ENCODE measurements around the gene TYMS. TPM values are rescaled to one million over a fixed set of nuclear protein-coding genes. Genes with fewer than 3 reads are reported as not detected.

The TYMS gene
- total RNA-seq, 1 experiment from 2014 or later, result 140 TPM

DNA sequence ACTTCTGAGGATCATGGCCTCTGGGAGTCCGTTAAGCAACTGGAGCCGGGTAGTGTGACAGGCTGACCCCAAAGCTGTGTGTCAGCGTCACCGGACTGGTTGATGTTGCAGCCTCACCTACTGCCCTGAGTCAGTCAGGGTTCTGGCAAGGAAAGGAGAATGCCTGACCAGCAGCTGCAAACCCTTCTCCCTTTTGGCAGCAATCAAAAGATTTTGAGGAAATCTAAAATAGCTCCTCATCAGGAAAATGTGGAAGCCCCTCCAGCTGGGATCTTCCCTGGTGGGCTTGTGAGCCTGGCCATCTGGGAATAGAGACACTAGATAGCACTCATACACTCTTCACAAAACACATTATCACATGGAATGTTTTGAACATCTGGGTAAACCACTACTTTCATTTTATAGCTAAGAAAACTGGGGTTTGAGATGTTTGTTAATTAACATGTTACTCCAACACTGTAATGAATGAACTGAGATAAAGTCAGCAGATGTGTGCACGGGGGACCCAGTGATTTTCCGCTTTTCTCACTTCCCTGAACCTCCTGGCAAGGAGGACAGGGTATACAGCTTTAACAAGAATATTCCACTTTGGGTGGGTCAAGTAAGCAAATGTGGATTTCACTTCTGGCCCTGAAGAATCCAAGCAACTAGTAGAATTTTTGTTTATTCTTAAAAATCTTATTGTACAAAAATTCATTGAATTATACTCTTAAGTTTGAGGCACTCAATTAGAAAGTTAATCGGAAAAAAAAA is 36.0 kb upstream of the TYMS start:
- no CpG with 5 or more reads among the region's 7 CpGs for WGBS (ENCODE audit: extremely low coverage, insufficient read length, low lambda C conversion rate)
- Mint-ChIP-seq H3K4me1 (peaks cover 6 to 8% of the 10 kb centered on the region in 2 experiments), H3K36me3 (ENCODE audit: insufficient read depth in 1 of 3, low read depth in 3 of 3) (no peaks in the 10 kb centered on the region), H3K4me3 (no peak overlapping the region), H3K27me3 (ENCODE audit: low read depth) (peaks cover 7% of the 10 kb centered on the region), H3K27ac (peak overlapping the region in 1 of 3 experiments; percentile 66; a peak in 1 of 7 replicates), H3K9me3 (no peaks in the 10 kb centered on the region)
- Histone ChIP-seq H3K4me1 (ENCODE audit: insufficient read depth, low read length) (no peaks in the 10 kb centered on the region), H2AK5ac (ENCODE audit: insufficient read length, low read length) (no peak overlapping the region), H2BK20ac (ENCODE audit: low read depth, low read length, poor library complexity, severe bottlenecking) (no peak overlapping the region), H3K4me2 (ENCODE audit: insufficient read depth, insufficient read length, low read length) (no peak overlapping the region), H2BK12ac (ENCODE audit: insufficient read length, low read depth, low read length) (no peak overlapping the region), H3K79me2 (ENCODE audit: insufficient read depth, low read length) (no peaks in the 10 kb centered on the region), H3K9ac (ENCODE audit: extremely low read depth, insufficient read length, low read length) (no peak overlapping the region), H4K91ac (ENCODE audit: insufficient read length, low read depth, low read length) (no peak overlapping the region), H3T11ph (ENCODE audit: low read length) (no peak overlapping the region), H3K4ac (ENCODE audit: low read depth, low read length) (no peak overlapping the region), H4K8ac (replicated peaks; ENCODE audit: insufficient read length, low read depth, low read length) (no peak overlapping the region), H3K9me3 (ENCODE audit: control insufficient read depth, low read depth, low read length) (no peaks in the 10 kb centered on the region), H3K23ac (ENCODE audit: insufficient read length, low read depth, low read length) (no peak overlapping the region), H3K14ac (ENCODE audit: insufficient read depth, low read length) (no peak overlapping the region), H4K20me1 (ENCODE audit: control insufficient read depth, insufficient read depth, insufficient read length) (no peaks in the 10 kb centered on the region), H2BK120ac (ENCODE audit: low read depth, low read length, poor library complexity, severe bottlenecking) (no peak overlapping the region), H2AFZ (ENCODE audit: low read length) (no peak overlapping the region), H3K23me2 (ENCODE audit: insufficient read length, low read depth, low read length, poor library complexity, severe bottlenecking) (no peaks in the 10 kb centered on the region), H3K56ac (ENCODE audit: insufficient read length, low read depth, low read length) (no peak overlapping the region), H2BK15ac (ENCODE audit: low read depth, low read length) (no peak overlapping the region), H3K27ac (ENCODE audit: insufficient read length, low read depth, low read length) (no peak overlapping the region), H2BK5ac (ENCODE audit: insufficient read length, low read length) (no peak overlapping the region), H3K18ac (ENCODE audit: insufficient read length, low read depth, low read length) (peak overlapping the region; percentile 58), H3K79me1 (ENCODE audit: insufficient read depth, low read depth, low read length, poor library complexity, severe bottlenecking) (no peaks in the 10 kb centered on the region), H4K5ac (ENCODE audit: insufficient read length, low read depth, low read length) (no peak overlapping the region), H3K27me3 (ENCODE audit: insufficient read depth, low read length) (no peaks in the 10 kb centered on the region)
- DNase-seq, result no peak
- TF ChIP-seq, protein P1, sequence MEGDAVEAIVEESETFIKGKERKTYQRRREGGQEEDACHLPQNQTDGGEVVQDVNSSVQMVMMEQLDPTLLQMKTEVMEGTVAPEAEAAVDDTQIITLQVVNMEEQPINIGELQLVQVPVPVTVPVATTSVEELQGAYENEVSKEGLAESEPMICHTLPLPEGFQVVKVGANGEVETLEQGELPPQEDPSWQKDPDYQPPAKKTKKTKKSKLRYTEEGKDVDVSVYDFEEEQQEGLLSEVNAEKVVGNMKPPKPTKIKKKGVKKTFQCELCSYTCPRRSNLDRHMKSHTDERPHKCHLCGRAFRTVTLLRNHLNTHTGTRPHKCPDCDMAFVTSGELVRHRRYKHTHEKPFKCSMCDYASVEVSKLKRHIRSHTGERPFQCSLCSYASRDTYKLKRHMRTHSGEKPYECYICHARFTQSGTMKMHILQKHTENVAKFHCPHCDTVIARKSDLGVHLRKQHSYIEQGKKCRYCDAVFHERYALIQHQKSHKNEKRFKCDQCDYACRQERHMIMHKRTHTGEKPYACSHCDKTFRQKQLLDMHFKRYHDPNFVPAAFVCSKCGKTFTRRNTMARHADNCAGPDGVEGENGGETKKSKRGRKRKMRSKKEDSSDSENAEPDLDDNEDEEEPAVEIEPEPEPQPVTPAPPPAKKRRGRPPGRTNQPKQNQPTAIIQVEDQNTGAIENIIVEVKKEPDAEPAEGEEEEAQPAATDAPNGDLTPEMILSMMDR (conservative IDR thresholded peaks at IDR 0.05), result no peak
